Bronchial epithelial cell (primary cell): Measurements from ENCODE around the gene CD300E. TPM values are rescaled to one million over a fixed set of nuclear protein-coding genes. Genes with fewer than 3 reads are reported as not detected.

ENCODE experiments used
- DNase-seq: peaks from one replicate; pipeline ENCODE4 v3.0.0-alpha.2; 2010; ENCODE audit warnings: low read depth
- FAIRE-seq: peaks from 2 replicates; lab custom pipeline; 2011; peaks lifted over from hg19 to GRCh38; lab: Jason Lieb, UNC
- H3K27me3 ChIP-seq: 2 replicates; pipeline ENCODE4 v1.5.1; 2011; ENCODE audit warnings: low read length; ENCODE audit not compliant: control insufficient read depth, insufficient read depth
- H3K36me3 ChIP-seq: 2 replicates; pipeline ENCODE4 v1.5.1; 2011; ENCODE audit warnings: low read length; ENCODE audit not compliant: control insufficient read depth, insufficient read depth
- H3K4me3 ChIP-seq: 2 replicates; pipeline ENCODE4 v1.5.1; 2011; ENCODE audit warnings: mild to moderate bottlenecking, low read depth, low read length, control low read depth
- total RNA-seq: library from RNA; depleted of rRNA; stranded (reverse); fragments of >200 nt; gene quantifications from 2 replicates; pipeline ENCODE4 v1.2.1, GENCODE V29; 2014
- TF ChIP-seq, protein P1 (sequence below): IDR thresholded peaks from 2 replicates; pipeline ENCODE4 v1.5.1; 2011; ENCODE audit warnings: mild to moderate bottlenecking, moderate library complexity, low read length, control low read depth, inconsistent platforms; ENCODE audit not compliant: insufficient read depth, severe bottlenecking

The CD300E gene
- total RNA-seq, 1 donor from 2014 or later, result not detected

DNA sequence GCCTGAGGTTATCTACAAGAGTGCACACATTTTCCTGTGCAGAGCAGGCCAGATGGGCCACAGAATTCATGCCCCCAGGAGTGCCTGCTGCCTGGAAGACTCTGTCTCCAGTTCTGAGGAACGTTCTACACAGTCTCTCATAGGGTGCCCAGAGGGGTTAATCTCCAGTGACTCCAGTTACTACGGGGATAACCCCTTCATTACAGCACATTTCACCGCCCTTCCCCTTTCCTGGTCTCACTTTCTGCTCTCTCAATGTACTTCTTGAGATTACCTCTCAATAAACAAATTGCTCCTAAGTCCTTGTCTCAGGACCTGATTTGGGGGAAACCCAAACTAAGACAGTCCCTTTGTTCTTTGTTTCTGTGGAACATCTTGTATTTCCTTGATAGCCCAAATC lies 62.0 kb downstream of the CD300E start:
- TF ChIP-seq, protein P1, sequence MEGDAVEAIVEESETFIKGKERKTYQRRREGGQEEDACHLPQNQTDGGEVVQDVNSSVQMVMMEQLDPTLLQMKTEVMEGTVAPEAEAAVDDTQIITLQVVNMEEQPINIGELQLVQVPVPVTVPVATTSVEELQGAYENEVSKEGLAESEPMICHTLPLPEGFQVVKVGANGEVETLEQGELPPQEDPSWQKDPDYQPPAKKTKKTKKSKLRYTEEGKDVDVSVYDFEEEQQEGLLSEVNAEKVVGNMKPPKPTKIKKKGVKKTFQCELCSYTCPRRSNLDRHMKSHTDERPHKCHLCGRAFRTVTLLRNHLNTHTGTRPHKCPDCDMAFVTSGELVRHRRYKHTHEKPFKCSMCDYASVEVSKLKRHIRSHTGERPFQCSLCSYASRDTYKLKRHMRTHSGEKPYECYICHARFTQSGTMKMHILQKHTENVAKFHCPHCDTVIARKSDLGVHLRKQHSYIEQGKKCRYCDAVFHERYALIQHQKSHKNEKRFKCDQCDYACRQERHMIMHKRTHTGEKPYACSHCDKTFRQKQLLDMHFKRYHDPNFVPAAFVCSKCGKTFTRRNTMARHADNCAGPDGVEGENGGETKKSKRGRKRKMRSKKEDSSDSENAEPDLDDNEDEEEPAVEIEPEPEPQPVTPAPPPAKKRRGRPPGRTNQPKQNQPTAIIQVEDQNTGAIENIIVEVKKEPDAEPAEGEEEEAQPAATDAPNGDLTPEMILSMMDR, result no peak
- DNase-seq (no peak), FAIRE-seq (no peak)
- Histone ChIP-seq H3K4me3 (no peak overlapping the region), H3K27me3 (no peaks in the 10 kb centered on the region), H3K36me3 (no peaks in the 10 kb centered on the region)

Other genes with a start within 250 kb of the CD300E start
- gene GPRC5C, start 191.7 kb downstream of the CD300E start, total RNA-seq, result 15.4 and 15.5 TPM in 2 replicates
- not detected in 2 replicates for gene CD300A, start 157.1 kb downstream of the CD300E start, total RNA-seq
- not detected in 2 replicates for gene CD300LB, start 92.3 kb downstream of the CD300E start, total RNA-seq
- gene CD300C, start 77.6 kb downstream of the CD300E start, total RNA-seq, result not detected in 2 replicates
- not detected in 2 replicates for gene CD300H, start 56.2 kb downstream of the CD300E start, total RNA-seq
- gene CD300LD, start 31.5 kb downstream of the CD300E start, total RNA-seq, result not detected in 2 replicates
- gene CD300LF, start 89.2 kb upstream of the CD300E start, total RNA-seq, result not detected in 2 replicates
- gene RAB37, start 113.5 kb upstream of the CD300E start, total RNA-seq, result under 0.01 and 0.38 TPM in 2 replicates
- gene NHERF1, start 124.9 kb upstream of the CD300E start, total RNA-seq, result 35.3 and 55.8 TPM in 2 replicates
- gene NAT9, start 152.6 kb upstream of the CD300E start, total RNA-seq, result 35.8 and 64.5 TPM in 2 replicates
- gene GRIN2C, start 236.1 kb upstream of the CD300E start, total RNA-seq, result under 0.01 and 0.13 TPM in 2 replicates
- 30.8 and 49.5 TPM in 2 replicates for gene FDXR, start 249.3 kb upstream of the CD300E start, total RNA-seq